H1 (cell line): ENCODE data around the gene SKAP1. TPM values are rescaled to one million over a fixed set of nuclear protein-coding genes. Genes with fewer than 3 reads are reported as not detected.

Experiments used
- CTCF ChIA-PET: fragments of 300-600 bp; sonication (Branson Sonifier 250); formaldehyde crosslinking; loops from one replicate; lab custom pipeline; 2021; ENCODE audit not compliant: partially characterized antibody; lab: Charles Lee
- POLR2A ChIA-PET: fragments of 300-600 bp; sonication (Branson Sonifier 250); formaldehyde crosslinking; loops from one replicate; lab custom pipeline; 2021; ENCODE audit warnings: inconsistent platforms; ENCODE audit not compliant: partially characterized antibody; lab: Charles Lee
- DNase-seq, 2 experiments: peaks; one replicate each; pipeline versions ENCODE4 v3.0.0 to v3.0.0-alpha.2; 2010 to 2022; ENCODE audit warnings: low spot score in 2 of 2, low read depth in 1 of 2, mixed read lengths in 1 of 2
- FAIRE-seq: peaks from 2 replicates; lab custom pipeline; 2011; peaks lifted over from hg19 to GRCh38; lab: Jason Lieb, UNC
- H2AFZ ChIP-seq: 2 replicates; pipeline ENCODE4 v1.8.1; 2012; ENCODE audit warnings: low read length, inconsistent platforms
- H2AK5ac ChIP-seq: 2 replicates; pipeline ENCODE4 v1.6.1; 2013; ENCODE audit warnings: low read depth, low read length
- H2BK120ac ChIP-seq: replicated peaks from 2 replicates; pipeline ENCODE3; 2013; ENCODE audit warnings: low read depth, low read length, inconsistent platforms
- H2BK12ac ChIP-seq: 2 replicates; pipeline ENCODE4 v1.6.1; 2013; ENCODE audit warnings: low read depth, low read length
- H2BK15ac ChIP-seq: 2 replicates; pipeline ENCODE4 v1.6.1; 2013; ENCODE audit warnings: low read length
- H2BK20ac ChIP-seq: 2 replicates; pipeline ENCODE4 v1.6.1; 2013; ENCODE audit warnings: low read length
- H2BK5ac ChIP-seq: 2 replicates; pipeline ENCODE4 v1.6.1; 2013; ENCODE audit warnings: low read depth, low read length
- H3K14ac ChIP-seq: 2 replicates; pipeline ENCODE4 v1.6.1; 2013; ENCODE audit warnings: inconsistent platforms; ENCODE audit not compliant: insufficient read length
- H3K18ac ChIP-seq: 2 replicates; pipeline ENCODE4 v1.6.1; 2013; ENCODE audit warnings: low read length; ENCODE audit errors: extremely low read depth
- H3K23ac ChIP-seq: 2 replicates; pipeline ENCODE4 v1.6.1; 2013; ENCODE audit warnings: inconsistent platforms; ENCODE audit not compliant: insufficient read length
- H3K23me2 ChIP-seq: 2 replicates; pipeline ENCODE4 v1.6.1; 2013; ENCODE audit warnings: low read depth, low read length
- H3K27ac ChIP-seq: 2 replicates; pipeline ENCODE4 v1.6.1; 2011; ENCODE audit warnings: low read depth, low read length, inconsistent platforms
- H3K27me3 ChIP-seq, 4 experiments: replicated peaks in 1 of 4; 1 replicate in 1 of 4; 2 replicates in 3 of 4; pipeline versions ENCODE4 v1.6.1 to v1.8.1; 2011 to 2013; ENCODE audit warnings: low read length in 3 of 4, mild to moderate bottlenecking in 3 of 4, inconsistent platforms in 2 of 4, mixed read lengths in 2 of 4, moderate library complexity in 1 of 4; ENCODE audit not compliant: control insufficient read depth in 3 of 4, insufficient read depth in 3 of 4; ENCODE audit errors: extremely low read depth in 1 of 4
- H3K36me3 ChIP-seq, 4 experiments: 2 replicates each; pipeline versions ENCODE4 v1.6.1 to v1.8.1; 2011 to 2013; ENCODE audit warnings: mild to moderate bottlenecking in 4 of 4, low read length in 3 of 4, moderate library complexity in 2 of 4, control low read depth in 1 of 4, inconsistent platforms in 1 of 4; ENCODE audit not compliant: insufficient read depth in 4 of 4, control insufficient read depth in 2 of 4
- H3K4ac ChIP-seq: replicated peaks from 2 replicates; pipeline ENCODE3; 2013; ENCODE audit warnings: low read length, low read depth, mixed read lengths, inconsistent platforms; ENCODE audit not compliant: insufficient read length
- H3K4me1 ChIP-seq, 4 experiments: replicated peaks in 1 of 4; 1 replicate in 1 of 4; 2 replicates in 3 of 4; pipeline versions ENCODE4 v1.6.1 to v1.8.1; 2011 to 2013; ENCODE audit warnings: low read length in 3 of 4, inconsistent platforms in 2 of 4, mixed read lengths in 1 of 4; ENCODE audit not compliant: insufficient read depth in 4 of 4, control insufficient read depth in 3 of 4
- H3K4me2 ChIP-seq, 2 experiments: 2 replicates each; pipeline versions ENCODE4 v1.6.1 to v1.8.1; 2011 to 2013; ENCODE audit warnings: low read depth in 2 of 2, low read length in 2 of 2, control low read depth in 1 of 2, inconsistent platforms in 1 of 2, mild to moderate bottlenecking in 1 of 2; ENCODE audit not compliant: insufficient read depth in 1 of 2
- H3K4me3 ChIP-seq, 4 experiments: fragments of 200-600, 300-600 bp in 1 of 4; sonication (generic), shearing (Covaris generic), sonication (Bioruptor Twin) in 1 of 4; 2 replicates each; pipeline versions ENCODE4 v1.5.1 to v1.8.1; 2011 to 2016; ENCODE audit warnings: low read length in 4 of 4, low read depth in 3 of 4, control low read depth in 2 of 4, inconsistent platforms in 2 of 4, mild to moderate bottlenecking in 2 of 4, mixed read lengths in 1 of 4, moderate library complexity in 1 of 4; ENCODE audit not compliant: insufficient read depth in 2 of 4; ENCODE audit errors: extremely low read depth in 1 of 4
- H3K56ac ChIP-seq: replicated peaks from 2 replicates; pipeline ENCODE3; 2013; ENCODE audit warnings: low read depth, mild to moderate bottlenecking, mixed read lengths, low read length, inconsistent platforms; ENCODE audit not compliant: insufficient read length
- H3K79me1 ChIP-seq: 2 replicates; pipeline ENCODE4 v1.6.1; 2013; ENCODE audit warnings: low read depth, low read length, control low read depth
- H3K79me2 ChIP-seq, 2 experiments: 2 replicates each; pipeline versions ENCODE4 v1.6.1 to v1.8.1; 2012 to 2013; ENCODE audit warnings: low read length in 2 of 2, mild to moderate bottlenecking in 2 of 2, inconsistent platforms in 1 of 2; ENCODE audit not compliant: insufficient read depth in 2 of 2, control insufficient read depth in 1 of 2
- H3K9ac ChIP-seq, 4 experiments: replicated peaks in 1 of 4; 1 replicate in 1 of 4; 2 replicates in 3 of 4; pipeline versions ENCODE4 v1.6.1 to v1.8.1; 2011 to 2013; ENCODE audit warnings: low read depth in 3 of 4, low read length in 3 of 4, control low read depth in 2 of 4, mild to moderate bottlenecking in 2 of 4, moderate library complexity in 2 of 4, inconsistent platforms in 1 of 4; ENCODE audit errors: extremely low read depth in 1 of 4
- H3K9me3 ChIP-seq, 2 experiments: 2 replicates each; pipeline versions ENCODE4 v1.6.1 to v1.8.1; 2012 to 2013; ENCODE audit warnings: mild to moderate bottlenecking in 2 of 2, moderate library complexity in 2 of 2, control low read depth in 1 of 2, inconsistent platforms in 1 of 2, low read depth in 1 of 2, low read length in 1 of 2, mixed read lengths in 1 of 2; ENCODE audit not compliant: insufficient read depth in 2 of 2
- H4K20me1 ChIP-seq, 2 experiments: replicated peaks in 1 of 2; 2 replicates each; pipeline versions ENCODE3 to v1.8.1; 2011 to 2013; ENCODE audit warnings: inconsistent platforms in 2 of 2, low read length in 2 of 2, mild to moderate bottlenecking in 1 of 2; ENCODE audit not compliant: insufficient read depth in 2 of 2, control insufficient read depth in 1 of 2
- H4K5ac ChIP-seq: 2 replicates; pipeline ENCODE4 v1.6.1; 2013; ENCODE audit warnings: low read length, low read depth, mixed read lengths, inconsistent platforms; ENCODE audit not compliant: insufficient read length
- H4K8ac ChIP-seq: 2 replicates; pipeline ENCODE4 v1.8.0; 2013; ENCODE audit warnings: mild to moderate bottlenecking, moderate library complexity, low read length, inconsistent platforms; ENCODE audit not compliant: insufficient read depth; ENCODE audit errors: extremely low read depth
- H4K91ac ChIP-seq: replicated peaks from 2 replicates; pipeline ENCODE3; 2013; ENCODE audit warnings: low read length, mixed read lengths, inconsistent platforms; ENCODE audit not compliant: insufficient read length
- BACH1 ChIP-seq: IDR thresholded peaks from 2 replicates; pipeline ENCODE4 v1.6.1; 2012; ENCODE audit warnings: low read length, improper control_type of control experiment
- CEBPB ChIP-seq: IDR thresholded peaks from 2 replicates; pipeline ENCODE4 v1.6.1; 2012; ENCODE audit warnings: low read depth, low read length
- CHD1 ChIP-seq: IDR thresholded peaks from 2 replicates; pipeline ENCODE4 v1.6.1; 2012; ENCODE audit warnings: low read depth, low read length, improper control_type of control experiment
- KDM1A ChIP-seq: fragments of 200-600, 300-600 bp; sonication (generic); IDR thresholded peaks from 2 replicates; pipeline ENCODE4 v1.7.1; 2016; ENCODE audit warnings: mild to moderate bottlenecking, low read length, borderline replicate concordance
- NANOG ChIP-seq: IDR thresholded peaks from 2 replicates; pipeline ENCODE4 v1.6.1; 2011; ENCODE audit warnings: low read length, low read depth, mild to moderate bottlenecking, inconsistent platforms; ENCODE audit not compliant: insufficient read depth, poor library complexity, severe bottlenecking
- RFX5 ChIP-seq: IDR thresholded peaks from 2 replicates; pipeline ENCODE4 v1.6.1; 2011; ENCODE audit warnings: low read depth, low read length, improper control_type of control experiment, borderline replicate concordance
- RNF2 ChIP-seq: fragments of 200-900, 300-1000 bp; sonication (generic); IDR thresholded peaks from 2 replicates; pipeline ENCODE4 v1.7.1; 2016; ENCODE audit warnings: borderline replicate concordance, low read depth, mild to moderate bottlenecking, antibody characterized with exemption, low read length; ENCODE audit not compliant: poor library complexity, severe bottlenecking; ENCODE audit errors: missing control alignments
- SUZ12 ChIP-seq: fragments of 200-600 bp; sonication (generic); IDR thresholded peaks from 2 replicates; pipeline ENCODE4 v1.6.1; 2012; ENCODE audit warnings: mild to moderate bottlenecking, inconsistent platforms, low read length, moderate library complexity, mixed read lengths
- TAF7 ChIP-seq: optimal IDR thresholded peaks from 2 replicates; pipeline ENCODE3; 2011; ENCODE audit warnings: low read depth, mild to moderate bottlenecking, inconsistent platforms, low read length, moderate library complexity, borderline replicate concordance
- TBP ChIP-seq: IDR thresholded peaks from 2 replicates; pipeline ENCODE4 v1.6.1; 2011; ENCODE audit warnings: low read depth, low read length, improper control_type of control experiment
- WGBS, 2 experiments: shearing (Covaris generic) in 1 of 2; methylation state at CpG; one replicate each; pipeline versions ENCODE4 v1.1.6 to v1.1.7; 2013 to 2015; ENCODE audit warnings: low lambda C conversion rate in 2 of 2, mixed read lengths in 2 of 2, inconsistent platforms in 1 of 2, low coverage in 1 of 2, missing lambda C conversion rate in 1 of 2; ENCODE audit not compliant: insufficient replicate concordance in 2 of 2, insufficient coverage in 1 of 2, insufficient read length in 1 of 2; ENCODE audit errors: extremely low coverage in 1 of 2, missing lambda C conversion rate in 1 of 2; 5-methylcytosine and 5-hydroxymethylcytosine counted together
- polyA plus RNA-seq, 7 experiments: library from polyadenylated mRNA; depleted of rRNA in 3 of 7; stranded (reverse) in 5 of 7; unstranded in 2 of 7; fragments of >200 nt in 5 of 7; fragments of 200-250 nt in 2 of 7; gene quantifications; 1 replicate in 5 of 7; 2 replicates in 1 of 7; 4 replicates in 1 of 7; pipeline versions ENCODE4 v1.2.1 to v1.2.3, GENCODE V29; 2011 to 2013; ENCODE audit warnings: missing spikeins in 2 of 7, mixed read lengths in 2 of 7
- total RNA-seq: library from RNA; stranded (reverse); fragmentation: NEBNext Ultra II Directional; extraction: Animal tissue kit (Norgen Biotek cat#: 25700); gene quantifications from 2 replicates; pipeline ENCODE4 v1.2.1, GENCODE V29; 2021

Gene SKAP1
- total and polyA plus RNA-seq, 2 of the 8 experiments (the other 6 are each of a cell fraction or from before 2014, with no cell fraction given) = not detected

DNA sequence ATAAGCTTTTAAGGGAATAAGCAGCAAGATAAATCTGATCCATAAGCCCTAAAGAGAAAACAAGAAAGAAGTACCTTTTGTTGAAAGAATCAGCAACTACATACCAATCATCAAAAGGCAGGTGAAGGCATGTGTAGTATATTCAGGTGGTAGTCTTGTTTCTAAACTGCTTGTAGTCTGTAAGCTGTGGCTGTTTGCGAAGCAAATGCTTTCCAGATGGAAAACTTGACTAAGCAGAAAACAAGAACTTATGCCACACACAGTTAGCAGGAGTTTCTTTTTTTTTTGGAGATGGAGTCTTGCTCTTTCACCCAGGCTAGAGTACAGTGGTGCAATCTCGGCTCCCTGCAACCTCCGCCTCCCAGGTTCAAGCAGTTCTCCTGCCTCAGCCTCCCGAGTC, 334.4 kb downstream of the SKAP1 start:
- Histone ChIP-seq H3K23me2 (peaks cover 4% of the 10 kb centered on the region; the same call in 1 of the 2 replicates), H2BK20ac (no peak overlapping the region), H3K4me2 (no peak overlapping the region), H3K4me3 (no peak overlapping the region), H2BK120ac (no peak overlapping the region)
- no peak for DNase-seq
- no peak for TF ChIP-seq BACH1
- TF ChIP-seq TBP = no peak
- no peak for TF ChIP-seq CEBPB
- no peak for TF ChIP-seq KDM1A
- no peak for TF ChIP-seq TAF7
- no peak for TF ChIP-seq NANOG
- TF ChIP-seq RNF2 = no peak
- TF ChIP-seq CHD1 = no peak
- no peak for TF ChIP-seq RFX5
- no peak for TF ChIP-seq SUZ12
- TF ChIP-seq, all 59 proteins: peak for 0
- H3K56ac ChIP-seq = no peak overlapping the region
- H3K9me3 ChIP-seq = no peaks in the 10 kb centered on the region
- H4K20me1 ChIP-seq = peaks cover 7 to 17% of the 10 kb centered on the region in 2 experiments
- H3K14ac ChIP-seq = no peak overlapping the region
- H2AFZ ChIP-seq = no peak overlapping the region
- peaks cover 6% of the 10 kb centered on the region for H3K79me1 ChIP-seq
- no peak overlapping the region for H3K27ac ChIP-seq
- H2BK12ac ChIP-seq = no peak overlapping the region
- H3K79me2 ChIP-seq = peaks cover 18 to 96% of the 10 kb centered on the region in 2 experiments
- no peak overlapping the region for H3K23ac ChIP-seq
- no peak overlapping the region for H3K18ac ChIP-seq
- H3K4me1 ChIP-seq = peaks cover 0 to 3% (median 0%) of the 10 kb centered on the region in 4 experiments; a peak in 1 of 7 replicates
- H3K4ac ChIP-seq = no peak overlapping the region
- 86% methylated on average over 4 of the region's 4 CpGs; no CpG with 5 or more reads in 1 of the 2 experiments for WGBS, 2 experiments
- H3K36me3 ChIP-seq = peaks cover 0 to 15% (median 2%) of the 10 kb centered on the region in 4 experiments; a peak in 3 of 8 replicates
- H4K91ac ChIP-seq = no peak overlapping the region
- POLR2A ChIA-PET = interaction anchor here (0.6 to 10.9 kb wide), 8 partner anchors 10 to 1959 kb away, joined by 3 to 112 read pairs (median 4); partner anchors contain the start of gene NFE2L1
- H2AK5ac ChIP-seq = no peak overlapping the region
- no peak overlapping the region for H4K8ac ChIP-seq
- no peak overlapping the region for H3K9ac ChIP-seq
- CTCF ChIA-PET = interaction anchor here (0.6 to 7.7 kb wide), 8 partner anchors 12 to 125 kb away, joined by 3 to 58 read pairs (median 6); partner anchors contain the start of gene SNX11
- H3K27me3 ChIP-seq = no peaks in the 10 kb centered on the region
- no peak overlapping the region for H2BK15ac ChIP-seq
- no peak for FAIRE-seq
- no peak overlapping the region for H2BK5ac ChIP-seq
- H4K5ac ChIP-seq = no peak overlapping the region
